H9 (cell line): ENCODE results near the gene FAM3B. TPM values are rescaled to one million over a fixed set of nuclear protein-coding genes. Genes with fewer than 3 reads are reported as not detected.

Experiments
- DNase-seq: peaks from one replicate; pipeline ENCODE4 v3.0.0-alpha.2; 2017
- H2AFZ ChIP-seq: one replicate; pipeline ENCODE4 v1.6.1; 2013; ENCODE audit warnings: mild to moderate bottlenecking, low read length, control low read depth, moderate library complexity
- H2AK5ac ChIP-seq: 2 replicates; pipeline ENCODE4 v1.6.1; 2013; ENCODE audit warnings: low read length, control low read depth, mixed read lengths; ENCODE audit not compliant: insufficient read length
- H2BK120ac ChIP-seq: one replicate; pipeline ENCODE4 v1.6.1; 2013; ENCODE audit warnings: low read depth, mild to moderate bottlenecking, low read length, control low read depth, inconsistent platforms; ENCODE audit not compliant: poor library complexity, severe bottlenecking
- H2BK12ac ChIP-seq: 2 replicates; pipeline ENCODE4 v1.6.1; 2013; ENCODE audit warnings: low read length, control low read depth, mixed read lengths, low read depth; ENCODE audit not compliant: insufficient read length
- H2BK15ac ChIP-seq: 2 replicates; pipeline ENCODE4 v1.6.1; 2013; ENCODE audit warnings: low read depth, low read length, control low read depth
- H2BK20ac ChIP-seq: one replicate; pipeline ENCODE4 v1.6.1; 2013; ENCODE audit warnings: low read depth, mild to moderate bottlenecking, low read length, control low read depth, inconsistent platforms; ENCODE audit not compliant: poor library complexity, severe bottlenecking
- H2BK5ac ChIP-seq: 2 replicates; pipeline ENCODE4 v1.6.1; 2013; ENCODE audit warnings: low read length, control low read depth, mixed read lengths; ENCODE audit not compliant: insufficient read length
- H3K14ac ChIP-seq: 2 replicates; pipeline ENCODE4 v1.6.1; 2013; ENCODE audit warnings: low read length, control low read depth; ENCODE audit not compliant: insufficient read depth
- H3K18ac ChIP-seq: 2 replicates; pipeline ENCODE4 v1.6.1; 2013; ENCODE audit warnings: low read depth, mild to moderate bottlenecking, mixed read lengths, low read length, control low read depth; ENCODE audit not compliant: insufficient read length
- H3K23ac ChIP-seq: 2 replicates; pipeline ENCODE4 v1.6.1; 2013; ENCODE audit warnings: low read length, control low read depth, mixed read lengths, low read depth; ENCODE audit not compliant: insufficient read length
- H3K23me2 ChIP-seq: 2 replicates; pipeline ENCODE4 v1.6.1; 2013; ENCODE audit warnings: low read depth, mild to moderate bottlenecking, mixed read lengths, low read length, control low read depth; ENCODE audit not compliant: insufficient read length, poor library complexity, severe bottlenecking
- H3K27ac ChIP-seq: 2 replicates; pipeline ENCODE4 v1.5.1; 2013; ENCODE audit warnings: low read length, control low read depth, mixed read lengths, low read depth; ENCODE audit not compliant: insufficient read length
- H3K27me3 ChIP-seq: 2 replicates; pipeline ENCODE4 v1.6.1; 2013; ENCODE audit warnings: low read length, control low read depth, inconsistent platforms; ENCODE audit not compliant: insufficient read depth
- H3K4ac ChIP-seq: 2 replicates; pipeline ENCODE4 v1.6.1; 2013; ENCODE audit warnings: low read depth, mild to moderate bottlenecking, control low read depth, inconsistent platforms, low read length, moderate library complexity
- H3K4me1 ChIP-seq: 2 replicates; pipeline ENCODE4 v1.6.1; 2013; ENCODE audit warnings: low read length, control low read depth, inconsistent platforms; ENCODE audit not compliant: insufficient read depth
- H3K4me2 ChIP-seq: 2 replicates; pipeline ENCODE4 v1.6.1; 2013; ENCODE audit warnings: low read length, control low read depth, mixed read lengths; ENCODE audit not compliant: insufficient read length, insufficient read depth
- H3K56ac ChIP-seq: 2 replicates; pipeline ENCODE4 v1.6.1; 2013; ENCODE audit warnings: low read depth, mild to moderate bottlenecking, mixed read lengths, low read length, control low read depth; ENCODE audit not compliant: insufficient read length
- H3K79me1 ChIP-seq: 2 replicates; pipeline ENCODE4 v1.6.1; 2013; ENCODE audit warnings: low read depth, mild to moderate bottlenecking, moderate library complexity, low read length, control low read depth, inconsistent platforms; ENCODE audit not compliant: insufficient read depth, poor library complexity, severe bottlenecking
- H3K79me2 ChIP-seq: 2 replicates; pipeline ENCODE4 v1.6.1; 2013; ENCODE audit warnings: low read length, control low read depth, inconsistent platforms; ENCODE audit not compliant: insufficient read depth
- H3K9ac ChIP-seq: 2 replicates; pipeline ENCODE4 v1.6.1; 2013; ENCODE audit warnings: low read length, control low read depth, mixed read lengths; ENCODE audit not compliant: insufficient read length; ENCODE audit errors: extremely low read depth
- H3K9me3 ChIP-seq: one replicate; pipeline ENCODE4 v1.6.1; 2013; ENCODE audit warnings: low read depth, low read length, inconsistent platforms; ENCODE audit not compliant: control insufficient read depth
- H3T11ph ChIP-seq: one replicate; pipeline ENCODE4 v1.6.1; 2013; ENCODE audit warnings: mild to moderate bottlenecking, low read length, control low read depth, inconsistent platforms
- H4K20me1 ChIP-seq: one replicate; pipeline ENCODE4 v1.6.1; 2013; ENCODE audit not compliant: control insufficient read depth, insufficient read length, insufficient read depth
- H4K5ac ChIP-seq: 2 replicates; pipeline ENCODE4 v1.6.1; 2013; ENCODE audit warnings: low read depth, mild to moderate bottlenecking, mixed read lengths, low read length, control low read depth; ENCODE audit not compliant: insufficient read length
- H4K8ac ChIP-seq: replicated peaks from 2 replicates; pipeline ENCODE4 v1.6.1; 2013; ENCODE audit warnings: low read length, control low read depth, mixed read lengths, low read depth; ENCODE audit not compliant: insufficient read length
- H4K91ac ChIP-seq: 2 replicates; pipeline ENCODE4 v1.6.1; 2013; ENCODE audit warnings: low read depth, mild to moderate bottlenecking, moderate library complexity, mixed read lengths, low read length, control low read depth; ENCODE audit not compliant: insufficient read length
- H3K27ac Mint-ChIP-seq, 3 experiments: 2 replicates in 2 of 3; 3 replicates in 1 of 3; pipeline ENCODE4 v1.8.0; 2020 to 2021; ENCODE audit warnings: mixed read lengths in 3 of 3, mild to moderate bottlenecking in 1 of 3, moderate library complexity in 1 of 3
- H3K27me3 Mint-ChIP-seq: 2 replicates; pipeline ENCODE4 v1.8.0; 2021; ENCODE audit warnings: low read depth, mild to moderate bottlenecking, moderate library complexity, mixed read lengths
- H3K36me3 Mint-ChIP-seq, 3 experiments: 2 replicates in 2 of 3; 3 replicates in 1 of 3; pipeline ENCODE4 v1.8.0; 2020 to 2021; ENCODE audit warnings: low read depth in 3 of 3, mixed read lengths in 3 of 3; ENCODE audit not compliant: insufficient read depth in 1 of 3
- H3K4me1 Mint-ChIP-seq, 2 experiments: 2 replicates each; pipeline ENCODE4 v1.8.0; 2020; ENCODE audit warnings: mixed read lengths in 2 of 2
- H3K4me3 Mint-ChIP-seq, 2 experiments: 2 replicates in 1 of 2; 3 replicates in 1 of 2; pipeline ENCODE4 v1.8.0; 2020 to 2021; ENCODE audit warnings: mild to moderate bottlenecking in 2 of 2, mixed read lengths in 2 of 2, moderate library complexity in 1 of 2
- H3K9me3 Mint-ChIP-seq, 2 experiments: 2 replicates in 1 of 2; 3 replicates in 1 of 2; pipeline ENCODE4 v1.8.0; 2020; ENCODE audit warnings: mild to moderate bottlenecking in 2 of 2, mixed read lengths in 2 of 2, moderate library complexity in 1 of 2
- CTCF ChIP-seq: fragments of 200-600 bp; sonication (generic); conservative IDR thresholded peaks from 3 replicates; pipeline ENCODE4 v1.8.0; 2021; ENCODE audit warnings: antibody characterized with exemption, mild to moderate bottlenecking
- WGBS: extraction: QIAGEN DNeasy Blood & Tissue Kit; methylation state at CpG from one replicate; pipeline ENCODE4 v1.1.7; 2013; ENCODE audit warnings: missing lambda C conversion rate, low lambda C conversion rate, mixed read lengths; ENCODE audit not compliant: insufficient read length; ENCODE audit errors: extremely low coverage; 5-methylcytosine and 5-hydroxymethylcytosine counted together
- total RNA-seq: library from RNA; stranded (reverse); gene quantifications from 2 replicates; pipeline ENCODE4 v1.2.1, GENCODE V29; 2021

The FAM3B gene
- total RNA-seq, 1 experiment from 2014 or later, result 5.0 TPM

DNA sequence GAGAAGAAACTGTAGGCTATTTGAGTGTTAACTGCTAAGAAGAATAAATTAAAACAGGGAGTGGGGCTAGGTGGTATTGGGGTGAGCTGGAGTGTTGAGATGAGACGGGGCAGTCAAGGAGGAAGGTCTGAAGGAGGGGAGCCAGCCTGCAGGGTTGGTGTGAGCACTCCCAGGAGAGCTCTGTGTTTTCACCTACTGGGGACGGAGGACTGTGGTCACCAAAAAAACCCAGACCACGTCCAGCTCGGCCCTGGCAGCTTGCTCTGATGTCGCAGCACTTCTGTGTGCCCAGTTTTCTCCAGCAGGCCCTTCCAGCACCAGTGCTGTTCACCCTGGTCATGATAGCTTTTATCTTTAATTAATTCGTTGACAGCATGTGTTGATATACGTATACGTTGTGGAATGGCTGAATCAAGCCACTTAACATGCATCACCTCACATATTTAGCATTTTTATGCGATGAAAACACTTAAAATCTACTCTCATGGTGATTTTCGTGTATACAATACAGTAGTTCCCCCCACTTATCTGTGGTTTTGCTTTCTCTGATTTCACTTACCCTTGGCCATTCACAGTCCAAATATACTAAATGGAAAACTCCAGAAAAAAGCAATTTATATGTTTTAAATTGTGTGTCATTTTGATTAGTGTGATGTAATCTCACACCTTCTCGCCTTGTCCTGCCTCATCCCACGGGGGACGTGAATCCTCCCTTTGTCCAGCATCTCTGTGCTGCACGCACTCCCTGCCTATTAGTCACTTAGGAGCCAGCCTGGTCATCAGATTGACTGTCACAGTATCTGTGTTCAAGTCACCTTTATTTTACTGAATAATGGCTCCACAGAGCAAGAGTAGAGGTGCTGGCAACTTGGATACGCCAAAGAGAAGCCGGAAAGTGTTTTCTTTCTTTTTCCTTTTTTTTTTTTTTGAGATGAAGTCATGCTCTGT, 12.3 kb downstream of the FAM3B start:
- Mint-ChIP-seq H3K9me3 (peaks cover 17 to 21% of the 10 kb centered on the region in 2 experiments), H3K27me3 (peaks cover 3% of the 10 kb centered on the region), H3K27ac (peak overlapping the region in 2 of 3 experiments; percentile 28 to 50; a peak in 3 of 7 replicates), H3K4me3 (no peak overlapping the region), H3K36me3 (peaks cover 13 to 20% (median 16%) of the 10 kb centered on the region in 3 experiments; a peak in 6 of 7 replicates), H3K4me1 (peaks cover 6 to 11% of the 10 kb centered on the region in 2 experiments; a peak in 2 of 4 replicates)
- H3T11ph ChIP-seq, result no peak overlapping the region
- H2BK12ac ChIP-seq, result no peak overlapping the region
- H2AFZ ChIP-seq, result no peak overlapping the region
- H3K27me3 ChIP-seq, result no peaks in the 10 kb centered on the region
- H3K4me2 ChIP-seq, result no peak overlapping the region
- H2BK20ac ChIP-seq, result no peak overlapping the region
- H4K91ac ChIP-seq, result no peak overlapping the region
- H2BK120ac ChIP-seq, result no peak overlapping the region
- H3K27ac ChIP-seq, result no peak overlapping the region
- no peaks in the 10 kb centered on the region for H3K79me2 ChIP-seq
- no peak overlapping the region for H4K5ac ChIP-seq
- no CpG with 5 or more reads among the region's 16 CpGs for WGBS
- peaks cover 7% of the 10 kb centered on the region for H3K9me3 ChIP-seq
- no peaks in the 10 kb centered on the region for H3K79me1 ChIP-seq
- H2BK5ac ChIP-seq, result no peak overlapping the region
- H3K23me2 ChIP-seq, result no peaks in the 10 kb centered on the region
- TF ChIP-seq CTCF, result no peak
- no peak overlapping the region for H4K8ac ChIP-seq
- no peak overlapping the region for H2AK5ac ChIP-seq
- peak overlapping the region; percentile 70; the same call in 1 of the 2 replicates for H3K14ac ChIP-seq
- no peak overlapping the region for H3K18ac ChIP-seq
- H2BK15ac ChIP-seq, result no peak overlapping the region
- no peak for DNase-seq
- no peaks in the 10 kb centered on the region for H4K20me1 ChIP-seq
- H3K4me1 ChIP-seq, result peaks cover 3% of the 10 kb centered on the region; the same call in 1 of the 2 replicates
- H3K23ac ChIP-seq, result no peak overlapping the region
- no peak overlapping the region for H3K4ac ChIP-seq
- no peak overlapping the region for H3K9ac ChIP-seq
- H3K56ac ChIP-seq, result no peak overlapping the region
